Astrocyte (in vitro differentiated cells and primary cell): ENCODE results near the gene SSMEM1.

ENCODE experiments used
- CTCF ChIP-seq: IDR thresholded peaks from 2 replicates; pipeline ENCODE4 v1.5.1; 2011; ENCODE audit warnings: low read depth, mild to moderate bottlenecking, inconsistent platforms, low read length, moderate library complexity; ENCODE audit not compliant: insufficient read depth
- EZH2 ChIP-seq: IDR thresholded peaks from 2 replicates; pipeline ENCODE4 v1.6.1; 2012; ENCODE audit warnings: mild to moderate bottlenecking, low read length, inconsistent platforms; ENCODE audit not compliant: insufficient read depth

GRCh38 chr7:130187360-130187759 lies 20.3 kb upstream of the SSMEM1 start:
- TF ChIP-seq CTCF (no peak), EZH2 (no peak)
